Muscle layer of duodenum (tissue), 2 donors: ENCODE data around the gene CMTM1.
A peak's percentile ranks its signal among the peaks of the same experiment; 100 is the strongest.

Experiments used
- H3K27ac ChIP-seq: one replicate; pipeline ENCODE4 v1.7.0; 2013; ENCODE audit warnings: mild to moderate bottlenecking, low read length
- H3K27me3 ChIP-seq: one replicate; pipeline ENCODE4 v1.7.0; 2013; ENCODE audit warnings: low read depth, mild to moderate bottlenecking, control low read depth, low read length
- H3K36me3 ChIP-seq, 2 donors: one replicate each; pipeline ENCODE4 v1.7.0; 2013; ENCODE audit warnings: low read length in 2 of 2, control low read depth in 1 of 2, mild to moderate bottlenecking in 1 of 2; ENCODE audit not compliant: insufficient read depth in 2 of 2, control insufficient read depth in 1 of 2
- H3K4me1 ChIP-seq, 2 donors: one replicate each; pipeline ENCODE4 v1.7.0; 2013; ENCODE audit warnings: low read length in 2 of 2, mild to moderate bottlenecking in 2 of 2, control low read depth in 1 of 2, moderate library complexity in 1 of 2; ENCODE audit not compliant: insufficient read depth in 2 of 2, control insufficient read depth in 1 of 2
- H3K4me3 ChIP-seq, 2 donors: one replicate each; pipeline ENCODE4 v1.7.0; 2013; ENCODE audit warnings: low read length in 2 of 2, low read depth in 1 of 2, mild to moderate bottlenecking in 1 of 2
- H3K9me3 ChIP-seq, 2 donors: one replicate each; pipeline ENCODE4 v1.7.0; 2013; ENCODE audit warnings: low read length in 2 of 2, control low read depth in 1 of 2, mild to moderate bottlenecking in 1 of 2; ENCODE audit not compliant: control insufficient read depth in 1 of 2
- donor health status: healthy.

CMTM1 gene

DNA sequence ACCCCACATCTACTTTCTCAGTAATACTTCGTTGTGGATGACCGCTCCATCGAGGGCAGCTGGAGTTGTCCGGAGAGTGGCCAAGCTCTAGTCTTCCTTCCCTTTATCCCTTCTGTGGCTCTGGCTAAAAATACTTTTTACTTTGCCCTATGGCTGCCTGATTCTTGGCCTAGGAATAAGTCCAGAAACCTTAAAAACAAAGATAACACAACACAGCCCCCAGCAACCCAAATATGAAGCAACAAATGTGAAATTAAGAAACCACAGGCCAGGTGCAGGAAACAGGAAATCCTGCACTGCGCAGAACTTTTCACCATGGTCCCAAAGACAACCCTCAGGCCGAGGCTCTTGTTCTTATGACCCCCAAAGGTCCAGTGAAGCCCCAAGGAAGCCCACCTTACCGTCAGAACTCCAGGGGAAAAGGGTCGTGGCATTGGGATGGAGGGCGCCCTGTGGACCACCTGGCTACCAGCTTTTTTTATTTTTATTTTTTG lies 42.3 kb upstream of the CMTM1 start:
- H3K4me3 ChIP-seq: no peak overlapping the region
- no peaks in the 10 kb centered on the region for H3K27me3 ChIP-seq
- peaks cover 12 to 20% of the 10 kb centered on the region in 2 donors for H3K4me1 ChIP-seq
- peaks cover 29 to 48% of the 10 kb centered on the region in 2 donors for H3K36me3 ChIP-seq
- H3K9me3 ChIP-seq: no peaks in the 10 kb centered on the region
- H3K27ac ChIP-seq: no peak overlapping the region

GRCh38 chr16:66524601-66525164 lies 41.6 kb upstream of the CMTM1 start:
- peaks cover 12 to 17% of the 10 kb centered on the region in 2 donors for H3K4me1 ChIP-seq
- no peaks in the 10 kb centered on the region for H3K9me3 ChIP-seq
- peak overlapping the region; percentile 61 for H3K27ac ChIP-seq
- no peak overlapping the region for H3K4me3 ChIP-seq
- H3K36me3 ChIP-seq: peaks cover 37 to 56% of the 10 kb centered on the region in 2 donors
- H3K27me3 ChIP-seq: no peaks in the 10 kb centered on the region

GRCh38 chr16:66525396-66526180 lies 40.7 kb upstream of the CMTM1 start:
- peaks cover 12 to 14% of the 10 kb centered on the region in 2 donors for H3K4me1 ChIP-seq
- H3K36me3 ChIP-seq: peaks cover 39 to 64% of the 10 kb centered on the region in 2 donors
- H3K9me3 ChIP-seq: no peaks in the 10 kb centered on the region
- H3K27ac ChIP-seq: peak overlapping the region; percentile 61
- no peak overlapping the region for H3K4me3 ChIP-seq
- no peaks in the 10 kb centered on the region for H3K27me3 ChIP-seq

- Histone ChIP-seq H3K27ac (no peak overlapping the region), H3K4me3 (no peak overlapping the region), H3K36me3 (peaks cover 46 to 72% of the 10 kb centered on the region in 2 donors), H3K27me3 (no peaks in the 10 kb centered on the region), H3K9me3 (no peaks in the 10 kb centered on the region), H3K4me1 (no peaks in the 10 kb centered on the region)
Measured at GRCh38 chr16:66528294-66528693, 37.9 kb upstream of the CMTM1 start.

DNA sequence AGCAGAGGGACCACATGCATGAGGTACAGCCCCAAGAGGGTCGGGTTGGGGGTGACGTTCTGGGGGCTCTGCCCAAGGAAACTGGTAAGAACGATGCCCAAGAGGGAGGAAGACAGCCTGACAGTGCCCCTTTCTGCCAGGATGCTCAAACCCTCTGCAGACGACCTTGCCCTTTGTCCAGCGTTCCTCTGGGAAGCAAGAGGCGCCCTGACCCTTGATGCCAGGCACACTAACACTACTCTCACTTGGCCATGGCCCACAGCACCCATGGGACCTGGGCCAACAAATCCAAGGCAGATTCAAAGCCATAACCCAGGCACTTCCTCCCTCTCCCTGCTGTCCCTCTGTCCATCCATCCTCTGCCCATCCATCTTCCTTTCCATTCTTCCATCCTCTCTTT lies 36.8 kb upstream of the CMTM1 start:
- no peak overlapping the region for H3K27ac ChIP-seq
- H3K36me3 ChIP-seq: peaks cover 46 to 68% of the 10 kb centered on the region in 2 donors
- H3K27me3 ChIP-seq: no peaks in the 10 kb centered on the region

GRCh38 chr16:66534376-66534799 lies 31.9 kb upstream of the CMTM1 start:
- Histone ChIP-seq H3K9me3 (no peaks in the 10 kb centered on the region), H3K27ac (no peak overlapping the region), H3K36me3 (peaks cover 37 to 52% of the 10 kb centered on the region in 2 donors)

More for the DNA sequence above, 36.8 kb upstream of the CMTM1 start:
- Histone ChIP-seq H3K9me3 (no peaks in the 10 kb centered on the region), H3K4me3 (no peak overlapping the region), H3K4me1 (no peaks in the 10 kb centered on the region)

DNA sequence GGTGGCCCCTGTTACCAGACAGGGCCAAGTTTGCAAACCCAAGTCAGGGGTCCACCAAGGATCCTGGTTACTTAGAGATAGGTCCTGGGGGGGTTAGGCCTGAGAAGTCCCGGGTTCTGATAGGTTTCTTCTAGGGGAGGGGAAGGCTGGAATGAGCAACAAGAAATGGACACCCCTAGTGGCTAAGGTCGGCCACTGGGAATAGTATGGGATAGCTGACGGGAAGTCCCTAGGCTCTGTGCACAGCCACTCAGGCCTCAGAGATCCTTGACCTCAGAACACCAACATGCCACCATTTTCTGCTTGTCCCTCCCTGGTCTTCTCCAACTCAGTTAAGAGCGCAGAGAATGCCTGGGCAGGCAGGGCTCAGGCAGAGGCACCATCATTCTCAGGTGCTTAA lies 29.7 kb upstream of the CMTM1 start:
- Histone ChIP-seq H3K27me3 (no peaks in the 10 kb centered on the region), H3K4me3 (no peak overlapping the region), H3K9me3 (no peaks in the 10 kb centered on the region), H3K4me1 (no peaks in the 10 kb centered on the region), H3K27ac (no peak overlapping the region), H3K36me3 (peaks cover 28 to 41% of the 10 kb centered on the region in 2 donors)

More at GRCh38 chr16:66534376-66534799, 31.9 kb upstream of the CMTM1 start:
- Histone ChIP-seq H3K4me1 (no peaks in the 10 kb centered on the region), H3K27me3 (no peaks in the 10 kb centered on the region), H3K4me3 (no peak overlapping the region)

- Histone ChIP-seq H3K36me3 (peaks cover 30 to 47% of the 10 kb centered on the region in 2 donors), H3K9me3 (no peaks in the 10 kb centered on the region), H3K27me3 (no peaks in the 10 kb centered on the region), H3K27ac (no peak overlapping the region), H3K4me1 (no peaks in the 10 kb centered on the region), H3K4me3 (no peak overlapping the region)
Measured at GRCh38 chr16:66537236-66537635, 29.0 kb upstream of the CMTM1 start.

- no peak overlapping the region for H3K4me3 ChIP-seq
- H3K36me3 ChIP-seq: peaks cover 30 to 55% of the 10 kb centered on the region in 2 donors
- no peaks in the 10 kb centered on the region for H3K9me3 ChIP-seq
- H3K27me3 ChIP-seq: no peaks in the 10 kb centered on the region
- no peak overlapping the region for H3K27ac ChIP-seq
- no peaks in the 10 kb centered on the region for H3K4me1 ChIP-seq
Measured at GRCh38 chr16:66538910-66539309, 27.3 kb upstream of the CMTM1 start.

GRCh38 chr16:66539623-66540469 lies 26.4 kb upstream of the CMTM1 start:
- Histone ChIP-seq H3K4me3 (no peak overlapping the region), H3K27me3 (no peaks in the 10 kb centered on the region), H3K4me1 (no peaks in the 10 kb centered on the region), H3K36me3 (peaks cover 30 to 52% of the 10 kb centered on the region in 2 donors), H3K9me3 (no peaks in the 10 kb centered on the region), H3K27ac (no peak overlapping the region)
